HUES64 (cell line): ENCODE measurements around the gene ATF3.

Experiments
- H3K27ac ChIP-seq: 2 replicates; pipeline ENCODE4 v1.7.0; 2013; ENCODE audit warnings: low read depth, low read length, inconsistent platforms
- H3K27me3 ChIP-seq: 2 replicates; pipeline ENCODE4 v1.6.1; 2013; ENCODE audit warnings: mild to moderate bottlenecking, low read length; ENCODE audit not compliant: insufficient read depth
- H3K36me3 ChIP-seq: 2 replicates; pipeline ENCODE4 v1.6.1; 2013; ENCODE audit warnings: mild to moderate bottlenecking, low read length; ENCODE audit not compliant: insufficient read depth
- H3K4me1 ChIP-seq: 2 replicates; pipeline ENCODE4 v1.6.1; 2013; ENCODE audit warnings: mild to moderate bottlenecking, low read length, moderate library complexity; ENCODE audit not compliant: insufficient read depth
- H3K4me3 ChIP-seq: 2 replicates; pipeline ENCODE4 v1.5.1; 2013; ENCODE audit warnings: mild to moderate bottlenecking, low read length, moderate library complexity
- H3K9ac ChIP-seq: 2 replicates; pipeline ENCODE4 v1.6.1; 2013; ENCODE audit warnings: mild to moderate bottlenecking, low read depth, low read length
- H3K9me3 ChIP-seq: 2 replicates; pipeline ENCODE4 v1.6.1; 2013; ENCODE audit warnings: low read depth, low read length; ENCODE audit not compliant: insufficient read depth
- WGBS: fragments of 150-250, 120-280 bp; methylation state at CpG from one replicate; pipeline ENCODE4 v1.1.7; 2013; ENCODE audit warnings: missing lambda C conversion rate; 5-methylcytosine and 5-hydroxymethylcytosine counted together

The ATF3 gene

DNA sequence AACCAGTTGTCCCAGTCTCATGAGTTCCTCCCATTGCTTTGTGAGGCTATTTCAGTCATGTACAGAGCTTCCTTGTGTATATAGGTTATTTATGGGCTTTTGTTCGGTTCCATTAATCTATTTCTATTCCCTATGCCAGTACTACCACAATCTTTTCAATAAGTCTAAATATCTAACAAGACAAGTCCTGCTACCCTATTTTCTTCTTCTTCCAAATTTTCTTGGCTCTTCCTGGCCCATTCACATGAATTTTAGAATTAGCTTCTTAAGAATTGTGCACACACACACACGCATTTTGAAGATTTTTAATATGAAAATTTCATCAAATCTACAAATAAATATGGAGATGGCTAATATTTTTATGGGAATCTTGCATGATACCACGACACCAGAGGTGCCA, 33.8 kb upstream of the ATF3 start:
- Histone ChIP-seq H3K9me3 (no peaks in the 10 kb centered on the region), H3K27ac (no peak overlapping the region), H3K27me3 (no peaks in the 10 kb centered on the region), H3K4me3 (no peak overlapping the region), H3K4me1 (no peaks in the 10 kb centered on the region), H3K9ac (no peak overlapping the region), H3K36me3 (no peaks in the 10 kb centered on the region)
- 95% methylated on average over 1 of the region's 3 CpGs for WGBS

GRCh38 chr1:212575333-212575732, 33.2 kb upstream of the ATF3 start:
- Histone ChIP-seq H3K4me3 (no peak overlapping the region), H3K27ac (no peak overlapping the region), H3K36me3 (no peaks in the 10 kb centered on the region), H3K27me3 (no peaks in the 10 kb centered on the region), H3K4me1 (no peaks in the 10 kb centered on the region), H3K9me3 (no peaks in the 10 kb centered on the region), H3K9ac (no peak overlapping the region)
- 83% methylated on average over 1 of the region's 2 CpGs for WGBS

DNA sequence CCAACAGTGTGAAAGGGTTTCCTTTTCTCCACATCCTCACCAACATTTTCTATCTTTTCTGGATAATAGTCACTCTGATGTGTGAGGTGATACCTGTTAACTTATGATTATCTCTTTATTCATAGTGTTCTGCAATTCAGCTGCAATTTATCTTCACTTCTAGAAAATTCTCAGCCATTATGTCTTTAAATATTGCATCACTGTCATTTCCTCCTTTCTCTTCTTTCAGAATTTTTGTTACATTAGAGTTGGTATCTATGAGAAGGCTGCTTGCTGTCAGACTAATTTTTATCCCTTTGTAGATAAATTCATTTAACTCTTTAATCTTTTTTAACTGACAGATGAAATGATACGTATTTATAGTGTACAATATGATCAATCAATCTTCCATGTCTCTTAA, 30.5 kb upstream of the ATF3 start:
- no peaks in the 10 kb centered on the region for H3K36me3 ChIP-seq
- H3K27me3 ChIP-seq: no peaks in the 10 kb centered on the region
- 83% methylated on average over 1 of the region's 1 CpG for WGBS
- no peak overlapping the region for H3K4me3 ChIP-seq
- H3K9me3 ChIP-seq: no peaks in the 10 kb centered on the region
- H3K27ac ChIP-seq: no peak overlapping the region
- no peak overlapping the region for H3K9ac ChIP-seq
- no peaks in the 10 kb centered on the region for H3K4me1 ChIP-seq

- no peaks in the 10 kb centered on the region for H3K36me3 ChIP-seq
- H3K9me3 ChIP-seq: no peaks in the 10 kb centered on the region
- H3K4me1 ChIP-seq: no peaks in the 10 kb centered on the region
- H3K9ac ChIP-seq: no peak overlapping the region
- H3K27ac ChIP-seq: no peak overlapping the region
- H3K27me3 ChIP-seq: no peaks in the 10 kb centered on the region
- 90% methylated on average over 8 of the region's 8 CpGs for WGBS
- no peak overlapping the region for H3K4me3 ChIP-seq
Measured at GRCh38 chr1:212581034-212581433, 27.5 kb upstream of the ATF3 start.

GRCh38 chr1:212582291-212582690, 26.3 kb upstream of the ATF3 start:
- Histone ChIP-seq H3K4me3 (no peak overlapping the region), H3K9me3 (no peaks in the 10 kb centered on the region), H3K27me3 (no peaks in the 10 kb centered on the region), H3K27ac (no peak overlapping the region), H3K9ac (no peak overlapping the region), H3K36me3 (no peaks in the 10 kb centered on the region), H3K4me1 (no peaks in the 10 kb centered on the region; the same call in 1 of the 2 replicates)
- 89% methylated on average over 5 of the region's 5 CpGs for WGBS

GRCh38 chr1:212582808-212583615, 25.5 kb upstream of the ATF3 start:
- H3K9ac ChIP-seq: no peak overlapping the region
- H3K27ac ChIP-seq: no peak overlapping the region
- no peak overlapping the region for H3K4me3 ChIP-seq
- H3K27me3 ChIP-seq: no peaks in the 10 kb centered on the region
- no peaks in the 10 kb centered on the region for H3K36me3 ChIP-seq
- WGBS: 91% methylated on average over 7 of the region's 7 CpGs
- H3K4me1 ChIP-seq: peaks cover 6% of the 10 kb centered on the region
- H3K9me3 ChIP-seq: no peaks in the 10 kb centered on the region

DNA sequence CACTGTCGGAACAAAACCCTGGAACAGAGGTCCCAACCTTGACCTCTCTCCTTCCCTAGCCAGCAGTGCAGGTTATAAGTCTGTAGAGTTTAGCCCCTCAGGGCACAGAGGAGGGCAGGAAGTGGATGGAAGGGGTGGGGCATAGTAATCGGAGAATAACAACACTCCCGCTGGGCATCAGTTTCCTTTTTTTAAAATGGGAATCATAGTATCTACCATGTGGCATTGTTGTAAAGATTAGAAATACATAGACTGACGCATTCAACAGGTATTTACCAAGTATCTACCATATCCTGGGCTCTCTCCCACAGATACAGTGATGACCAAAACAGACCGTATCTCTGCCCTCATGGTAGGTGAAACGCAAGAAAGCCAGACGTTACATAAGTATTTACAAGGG, 24.9 kb upstream of the ATF3 start:
- Histone ChIP-seq H3K4me3 (no peak overlapping the region), H3K27me3 (no peaks in the 10 kb centered on the region), H3K36me3 (no peaks in the 10 kb centered on the region), H3K9me3 (no peaks in the 10 kb centered on the region), H3K4me1 (peaks cover 12% of the 10 kb centered on the region), H3K9ac (no peak overlapping the region), H3K27ac (no peak overlapping the region)
- WGBS: 85% methylated on average over 5 of the region's 7 CpGs

DNA sequence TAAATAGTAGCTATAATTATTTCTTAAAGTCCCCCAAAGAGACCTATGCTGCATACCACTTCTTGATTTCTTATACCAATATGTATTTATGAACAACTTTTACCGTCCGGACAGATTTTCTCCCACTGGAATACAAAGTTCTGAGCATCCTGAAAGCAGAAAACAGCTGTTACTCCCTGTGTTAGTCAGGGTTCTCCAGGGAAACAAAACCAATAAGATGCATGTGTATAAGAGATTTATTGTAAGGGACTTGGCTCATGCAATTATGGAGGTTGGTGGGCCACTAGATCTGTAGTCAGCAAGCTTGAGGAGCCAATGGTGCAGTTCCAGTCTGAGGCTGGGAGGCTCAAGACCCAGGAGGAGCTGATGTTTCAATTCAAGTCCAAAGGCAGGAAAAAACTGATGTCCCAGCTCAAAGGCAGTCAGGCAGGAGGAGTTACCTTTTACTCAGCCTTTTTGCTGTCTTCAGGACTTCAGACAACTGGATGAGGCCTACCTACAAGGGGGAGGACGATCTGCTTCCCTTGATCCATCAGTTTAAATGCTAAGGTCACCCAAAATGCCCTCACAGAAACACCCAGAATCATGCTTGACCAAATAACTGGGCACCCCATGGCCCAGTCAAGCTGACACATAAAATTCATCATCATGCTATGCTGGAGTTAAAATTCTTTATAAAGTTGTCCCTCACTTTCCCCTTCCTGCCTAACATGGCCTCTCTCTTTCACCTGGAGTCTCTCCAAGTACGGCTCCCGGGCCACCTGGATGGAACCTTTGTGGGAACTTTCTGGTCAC, 24.3 kb upstream of the ATF3 start:
- Histone ChIP-seq H3K9me3 (no peaks in the 10 kb centered on the region), H3K4me3 (no peak overlapping the region), H3K9ac (no peak overlapping the region), H3K27ac (no peak overlapping the region), H3K4me1 (peaks cover 12% of the 10 kb centered on the region), H3K27me3 (no peaks in the 10 kb centered on the region), H3K36me3 (no peaks in the 10 kb centered on the region)
- 97% methylated on average over 5 of the region's 5 CpGs for WGBS

- H3K9me3 ChIP-seq: no peaks in the 10 kb centered on the region
- no peak overlapping the region for H3K9ac ChIP-seq
- H3K27ac ChIP-seq: no peak overlapping the region
- WGBS: 91% methylated on average over 6 of the region's 6 CpGs
- peaks cover 12% of the 10 kb centered on the region for H3K4me1 ChIP-seq
- no peaks in the 10 kb centered on the region for H3K36me3 ChIP-seq
- no peak overlapping the region for H3K4me3 ChIP-seq
- no peaks in the 10 kb centered on the region for H3K27me3 ChIP-seq
Measured at GRCh38 chr1:212585210-212585609, 23.4 kb upstream of the ATF3 start.

GRCh38 chr1:212586206-212587015, 22.1 kb upstream of the ATF3 start:
- no peaks in the 10 kb centered on the region for H3K9me3 ChIP-seq
- WGBS: 84% methylated on average over 7 of the region's 7 CpGs
- H3K36me3 ChIP-seq: no peaks in the 10 kb centered on the region
- H3K27ac ChIP-seq: no peak overlapping the region
- H3K9ac ChIP-seq: no peak overlapping the region
- H3K27me3 ChIP-seq: no peaks in the 10 kb centered on the region
- H3K4me3 ChIP-seq: no peak overlapping the region
- peaks cover 12% of the 10 kb centered on the region for H3K4me1 ChIP-seq
